Measurements from ENCODE around the gene SH3BP2. TPM values are rescaled to one million over a fixed set of nuclear protein-coding genes. Genes with fewer than 3 reads are reported as not detected.

The SH3BP2 gene
- polyA plus RNA-seq: 22.7 TPM

GRCh38 chr4:2792711-2793585, at the start of gene SH3BP2:
SH3BP2 (plus strand) TSS chr4:2793085; CDS start chr4:2820618, 27,533 bp downstream.
- H3K27ac Mint-ChIP-seq: peak within 1 kb of the TSS; percentile 53 to 73 (median 60)
- peaks cover 1% of the 10 kb centered on the region for H3K36me3 Mint-ChIP-seq
- H3K27me3 Mint-ChIP-seq: no peaks in the 10 kb centered on the region
- H3K9me3 Mint-ChIP-seq: no peaks in the 10 kb centered on the region
- H3K4me1 Mint-ChIP-seq: peaks cover 24 to 40% (median 29%) of the 10 kb centered on the region in 3 donors
- peak within 1 kb of the TSS; percentile 87 to 94 (median 91) for H3K4me3 Mint-ChIP-seq

GRCh38 chr4:2743518-2744445, 49.1 kb upstream of the SH3BP2 start:
- Mint-ChIP-seq H3K36me3 (no peaks in the 10 kb centered on the region), H3K4me1 (peaks cover 19 to 29% (median 28%) of the 10 kb centered on the region in 3 donors), H3K4me3 (peak overlapping the region in 1 of 4 donors; percentile 21), H3K27ac (peak overlapping the region; percentile 86 to 99 (median 97)), H3K9me3 (no peaks in the 10 kb centered on the region), H3K27me3 (peaks cover 6% of the 10 kb centered on the region)

- H3K36me3 Mint-ChIP-seq: no peaks in the 10 kb centered on the region
Observed at GRCh38 chr4:2744576-2745270, 48.2 kb upstream of the SH3BP2 start.

GRCh38 chr4:2745516-2745915, 47.4 kb upstream of the SH3BP2 start:
- Mint-ChIP-seq H3K9me3 (no peaks in the 10 kb centered on the region), H3K4me3 (peak overlapping the region in 2 of 4 donors; percentile 85 to 95), H3K27ac (peak overlapping the region; percentile 97 to 99 (median 98)), H3K4me1 (peaks cover 23 to 34% (median 31%) of the 10 kb centered on the region in 3 donors), H3K27me3 (peaks cover 6% of the 10 kb centered on the region), H3K36me3 (no peaks in the 10 kb centered on the region)

More at GRCh38 chr4:2744576-2745270, 48.2 kb upstream of the SH3BP2 start:
- Mint-ChIP-seq H3K4me3 (peak overlapping the region in 1 of 4 donors; percentile 85), H3K9me3 (no peaks in the 10 kb centered on the region), H3K27me3 (peaks cover 6% of the 10 kb centered on the region), H3K27ac (peak overlapping the region; percentile 97 to 99 (median 98)), H3K4me1 (peaks cover 19 to 32% (median 30%) of the 10 kb centered on the region in 3 donors)

GRCh38 chr4:2745981-2746806, 46.7 kb upstream of the SH3BP2 start:
- H3K36me3 Mint-ChIP-seq: no peaks in the 10 kb centered on the region
- H3K27me3 Mint-ChIP-seq: peaks cover 6% of the 10 kb centered on the region
- peak overlapping the region; percentile 97 to 99 (median 98) for H3K27ac Mint-ChIP-seq
- no peaks in the 10 kb centered on the region for H3K9me3 Mint-ChIP-seq
- peaks cover 23 to 34% (median 32%) of the 10 kb centered on the region in 3 donors for H3K4me1 Mint-ChIP-seq
- peak overlapping the region; percentile 73 to 95 (median 86) for H3K4me3 Mint-ChIP-seq

- H3K4me3 Mint-ChIP-seq: peak overlapping the region; percentile 73 to 95 (median 86)
- H3K27ac Mint-ChIP-seq: peak overlapping the region; percentile 97 to 99 (median 98)
- H3K36me3 Mint-ChIP-seq: no peaks in the 10 kb centered on the region
- peaks cover 6% of the 10 kb centered on the region for H3K27me3 Mint-ChIP-seq
- peaks cover 23 to 36% (median 30%) of the 10 kb centered on the region in 3 donors for H3K4me1 Mint-ChIP-seq
- no peaks in the 10 kb centered on the region for H3K9me3 Mint-ChIP-seq
Observed at GRCh38 chr4:2746891-2747695, 45.8 kb upstream of the SH3BP2 start.

GRCh38 chr4:2750719-2751605, 41.9 kb upstream of the SH3BP2 start:
- H3K4me1 Mint-ChIP-seq: peaks cover 25 to 44% (median 38%) of the 10 kb centered on the region in 3 donors
- no peaks in the 10 kb centered on the region for H3K9me3 Mint-ChIP-seq
- H3K27me3 Mint-ChIP-seq: peaks cover 6% of the 10 kb centered on the region
- H3K36me3 Mint-ChIP-seq: no peaks in the 10 kb centered on the region
- peak overlapping the region in 1 of 3 donors; percentile 36 for H3K27ac Mint-ChIP-seq
- H3K4me3 Mint-ChIP-seq: peak overlapping the region in 1 of 4 donors; percentile 72

GRCh38 chr4:2753436-2753835, 39.4 kb upstream of the SH3BP2 start:
- peaks cover 16 to 28% (median 18%) of the 10 kb centered on the region in 3 donors for H3K4me1 Mint-ChIP-seq
- H3K4me3 Mint-ChIP-seq: peak overlapping the region in 1 of 4 donors; percentile 83
- H3K36me3 Mint-ChIP-seq: no peaks in the 10 kb centered on the region
- H3K27me3 Mint-ChIP-seq: no peaks in the 10 kb centered on the region
- peak overlapping the region in 1 of 3 donors; percentile 19 for H3K27ac Mint-ChIP-seq
- no peaks in the 10 kb centered on the region for H3K9me3 Mint-ChIP-seq

- peak overlapping the region in 2 of 3 donors; percentile 20 to 86 for H3K27ac Mint-ChIP-seq
- H3K27me3 Mint-ChIP-seq: no peaks in the 10 kb centered on the region
- peak overlapping the region; percentile 10 to 83 (median 78) for H3K4me3 Mint-ChIP-seq
- no peaks in the 10 kb centered on the region for H3K9me3 Mint-ChIP-seq
- H3K36me3 Mint-ChIP-seq: no peaks in the 10 kb centered on the region
- peaks cover 10 to 26% (median 19%) of the 10 kb centered on the region in 3 donors for H3K4me1 Mint-ChIP-seq
Observed at GRCh38 chr4:2754848-2755819, 37.8 kb upstream of the SH3BP2 start.

- peak within 1 kb of the TSS; percentile 83 to 94 (median 90) for H3K4me3 Mint-ChIP-seq
- H3K27me3 Mint-ChIP-seq: no peaks in the 10 kb centered on the region
Observed at GRCh38 chr4:2755821-2756690, 36.8 kb upstream of the SH3BP2 start, which contains the start of gene TNIP2. TNIP2 (minus strand) TSS chr4:2756336; CDS start chr4:2756289, 47 bp downstream.

More at GRCh38 chr4:2755821-2756690, 36.8 kb upstream of the SH3BP2 start, which contains the start of gene TNIP2:
- Mint-ChIP-seq H3K4me1 (peaks cover 10 to 25% (median 19%) of the 10 kb centered on the region in 3 donors), H3K27ac (peak within 1 kb of the TSS; percentile 20 to 86 (median 83)), H3K9me3 (no peaks in the 10 kb centered on the region), H3K36me3 (no peaks in the 10 kb centered on the region)

All from IgD-negative memory B cell (primary cell).